H1 (cell line): ENCODE data around the gene LRWD1. TPM values are rescaled to one million over a fixed set of nuclear protein-coding genes. Genes with fewer than 3 reads are reported as not detected.
"Not testable (repeated sequence)": the region's sequence is repeated elsewhere in the genome, so short reads cannot be mapped to it uniquely, and the experiment has no call there.

Experiments used
- CTCF ChIA-PET: fragments of 300-600 bp; sonication (Branson Sonifier 250); formaldehyde crosslinking; loops from one replicate; lab custom pipeline; 2021; ENCODE audit not compliant: partially characterized antibody; lab: Charles Lee
- POLR2A ChIA-PET: fragments of 300-600 bp; sonication (Branson Sonifier 250); formaldehyde crosslinking; loops from one replicate; lab custom pipeline; 2021; ENCODE audit warnings: inconsistent platforms; ENCODE audit not compliant: partially characterized antibody; lab: Charles Lee
- DNase-seq, 2 experiments: peaks; one replicate each; pipeline versions ENCODE4 v3.0.0 to v3.0.0-alpha.2; 2010 to 2022; ENCODE audit warnings: low spot score in 2 of 2, low read depth in 1 of 2, mixed read lengths in 1 of 2
- FAIRE-seq: peaks from 2 replicates; lab custom pipeline; 2011; peaks lifted over from hg19 to GRCh38; lab: Jason Lieb, UNC
- H2AFZ ChIP-seq: 2 replicates; pipeline ENCODE4 v1.8.1; 2012; ENCODE audit warnings: low read length, inconsistent platforms
- H2AK5ac ChIP-seq: 2 replicates; pipeline ENCODE4 v1.6.1; 2013; ENCODE audit warnings: low read depth, low read length
- H2BK120ac ChIP-seq: replicated peaks from 2 replicates; pipeline ENCODE3; 2013; ENCODE audit warnings: low read depth, low read length, inconsistent platforms
- H2BK12ac ChIP-seq: 2 replicates; pipeline ENCODE4 v1.6.1; 2013; ENCODE audit warnings: low read depth, low read length
- H2BK15ac ChIP-seq: 2 replicates; pipeline ENCODE4 v1.6.1; 2013; ENCODE audit warnings: low read length
- H2BK20ac ChIP-seq: 2 replicates; pipeline ENCODE4 v1.6.1; 2013; ENCODE audit warnings: low read length
- H2BK5ac ChIP-seq: 2 replicates; pipeline ENCODE4 v1.6.1; 2013; ENCODE audit warnings: low read depth, low read length
- H3K14ac ChIP-seq: 2 replicates; pipeline ENCODE4 v1.6.1; 2013; ENCODE audit warnings: inconsistent platforms; ENCODE audit not compliant: insufficient read length
- H3K18ac ChIP-seq: 2 replicates; pipeline ENCODE4 v1.6.1; 2013; ENCODE audit warnings: low read length; ENCODE audit errors: extremely low read depth
- H3K23ac ChIP-seq: 2 replicates; pipeline ENCODE4 v1.6.1; 2013; ENCODE audit warnings: inconsistent platforms; ENCODE audit not compliant: insufficient read length
- H3K23me2 ChIP-seq: 2 replicates; pipeline ENCODE4 v1.6.1; 2013; ENCODE audit warnings: low read depth, low read length
- H3K27ac ChIP-seq: 2 replicates; pipeline ENCODE4 v1.6.1; 2011; ENCODE audit warnings: low read depth, low read length, inconsistent platforms
- H3K27me3 ChIP-seq, 4 experiments: replicated peaks in 1 of 4; 1 replicate in 1 of 4; 2 replicates in 3 of 4; pipeline versions ENCODE4 v1.6.1 to v1.8.1; 2011 to 2013; ENCODE audit warnings: low read length in 3 of 4, mild to moderate bottlenecking in 3 of 4, inconsistent platforms in 2 of 4, mixed read lengths in 2 of 4, moderate library complexity in 1 of 4; ENCODE audit not compliant: control insufficient read depth in 3 of 4, insufficient read depth in 3 of 4; ENCODE audit errors: extremely low read depth in 1 of 4
- H3K36me3 ChIP-seq, 4 experiments: 2 replicates each; pipeline versions ENCODE4 v1.6.1 to v1.8.1; 2011 to 2013; ENCODE audit warnings: mild to moderate bottlenecking in 4 of 4, low read length in 3 of 4, moderate library complexity in 2 of 4, control low read depth in 1 of 4, inconsistent platforms in 1 of 4; ENCODE audit not compliant: insufficient read depth in 4 of 4, control insufficient read depth in 2 of 4
- H3K4ac ChIP-seq: replicated peaks from 2 replicates; pipeline ENCODE3; 2013; ENCODE audit warnings: low read length, low read depth, mixed read lengths, inconsistent platforms; ENCODE audit not compliant: insufficient read length
- H3K4me1 ChIP-seq, 4 experiments: replicated peaks in 1 of 4; 1 replicate in 1 of 4; 2 replicates in 3 of 4; pipeline versions ENCODE4 v1.6.1 to v1.8.1; 2011 to 2013; ENCODE audit warnings: low read length in 3 of 4, inconsistent platforms in 2 of 4, mixed read lengths in 1 of 4; ENCODE audit not compliant: insufficient read depth in 4 of 4, control insufficient read depth in 3 of 4
- H3K4me2 ChIP-seq, 2 experiments: 2 replicates each; pipeline versions ENCODE4 v1.6.1 to v1.8.1; 2011 to 2013; ENCODE audit warnings: low read depth in 2 of 2, low read length in 2 of 2, control low read depth in 1 of 2, inconsistent platforms in 1 of 2, mild to moderate bottlenecking in 1 of 2; ENCODE audit not compliant: insufficient read depth in 1 of 2
- H3K4me3 ChIP-seq, 4 experiments: fragments of 200-600, 300-600 bp in 1 of 4; sonication (generic), shearing (Covaris generic), sonication (Bioruptor Twin) in 1 of 4; 2 replicates each; pipeline versions ENCODE4 v1.5.1 to v1.8.1; 2011 to 2016; ENCODE audit warnings: low read length in 4 of 4, low read depth in 3 of 4, control low read depth in 2 of 4, inconsistent platforms in 2 of 4, mild to moderate bottlenecking in 2 of 4, mixed read lengths in 1 of 4, moderate library complexity in 1 of 4; ENCODE audit not compliant: insufficient read depth in 2 of 4; ENCODE audit errors: extremely low read depth in 1 of 4
- H3K56ac ChIP-seq: replicated peaks from 2 replicates; pipeline ENCODE3; 2013; ENCODE audit warnings: low read depth, mild to moderate bottlenecking, mixed read lengths, low read length, inconsistent platforms; ENCODE audit not compliant: insufficient read length
- H3K79me1 ChIP-seq: 2 replicates; pipeline ENCODE4 v1.6.1; 2013; ENCODE audit warnings: low read depth, low read length, control low read depth
- H3K79me2 ChIP-seq, 2 experiments: 2 replicates each; pipeline versions ENCODE4 v1.6.1 to v1.8.1; 2012 to 2013; ENCODE audit warnings: low read length in 2 of 2, mild to moderate bottlenecking in 2 of 2, inconsistent platforms in 1 of 2; ENCODE audit not compliant: insufficient read depth in 2 of 2, control insufficient read depth in 1 of 2
- H3K9ac ChIP-seq, 4 experiments: replicated peaks in 1 of 4; 1 replicate in 1 of 4; 2 replicates in 3 of 4; pipeline versions ENCODE4 v1.6.1 to v1.8.1; 2011 to 2013; ENCODE audit warnings: low read depth in 3 of 4, low read length in 3 of 4, control low read depth in 2 of 4, mild to moderate bottlenecking in 2 of 4, moderate library complexity in 2 of 4, inconsistent platforms in 1 of 4; ENCODE audit errors: extremely low read depth in 1 of 4
- H3K9me3 ChIP-seq, 2 experiments: 2 replicates each; pipeline versions ENCODE4 v1.6.1 to v1.8.1; 2012 to 2013; ENCODE audit warnings: mild to moderate bottlenecking in 2 of 2, moderate library complexity in 2 of 2, control low read depth in 1 of 2, inconsistent platforms in 1 of 2, low read depth in 1 of 2, low read length in 1 of 2, mixed read lengths in 1 of 2; ENCODE audit not compliant: insufficient read depth in 2 of 2
- H4K20me1 ChIP-seq, 2 experiments: replicated peaks in 1 of 2; 2 replicates each; pipeline versions ENCODE3 to v1.8.1; 2011 to 2013; ENCODE audit warnings: inconsistent platforms in 2 of 2, low read length in 2 of 2, mild to moderate bottlenecking in 1 of 2; ENCODE audit not compliant: insufficient read depth in 2 of 2, control insufficient read depth in 1 of 2
- H4K5ac ChIP-seq: 2 replicates; pipeline ENCODE4 v1.6.1; 2013; ENCODE audit warnings: low read length, low read depth, mixed read lengths, inconsistent platforms; ENCODE audit not compliant: insufficient read length
- H4K8ac ChIP-seq: 2 replicates; pipeline ENCODE4 v1.8.0; 2013; ENCODE audit warnings: mild to moderate bottlenecking, moderate library complexity, low read length, inconsistent platforms; ENCODE audit not compliant: insufficient read depth; ENCODE audit errors: extremely low read depth
- H4K91ac ChIP-seq: replicated peaks from 2 replicates; pipeline ENCODE3; 2013; ENCODE audit warnings: low read length, mixed read lengths, inconsistent platforms; ENCODE audit not compliant: insufficient read length
- WGBS, 2 experiments: shearing (Covaris generic) in 1 of 2; methylation state at CpG; one replicate each; pipeline versions ENCODE4 v1.1.6 to v1.1.7; 2013 to 2015; ENCODE audit warnings: low lambda C conversion rate in 2 of 2, mixed read lengths in 2 of 2, inconsistent platforms in 1 of 2, low coverage in 1 of 2, missing lambda C conversion rate in 1 of 2; ENCODE audit not compliant: insufficient replicate concordance in 2 of 2, insufficient coverage in 1 of 2, insufficient read length in 1 of 2; ENCODE audit errors: extremely low coverage in 1 of 2, missing lambda C conversion rate in 1 of 2; 5-methylcytosine and 5-hydroxymethylcytosine counted together
- polyA plus RNA-seq, 7 experiments: library from polyadenylated mRNA; depleted of rRNA in 3 of 7; stranded (reverse) in 5 of 7; unstranded in 2 of 7; fragments of >200 nt in 5 of 7; fragments of 200-250 nt in 2 of 7; gene quantifications; 1 replicate in 5 of 7; 2 replicates in 1 of 7; 4 replicates in 1 of 7; pipeline versions ENCODE4 v1.2.1 to v1.2.3, GENCODE V29; 2011 to 2013; ENCODE audit warnings: missing spikeins in 2 of 7, mixed read lengths in 2 of 7
- total RNA-seq: library from RNA; stranded (reverse); fragmentation: NEBNext Ultra II Directional; extraction: Animal tissue kit (Norgen Biotek cat#: 25700); gene quantifications from 2 replicates; pipeline ENCODE4 v1.2.1, GENCODE V29; 2021

LRWD1 gene
- total and polyA plus RNA-seq, 2 of the 8 experiments (the other 6 are each of a cell fraction or from before 2014, with no cell fraction given), result 23.4 to 26.8 TPM

DNA sequence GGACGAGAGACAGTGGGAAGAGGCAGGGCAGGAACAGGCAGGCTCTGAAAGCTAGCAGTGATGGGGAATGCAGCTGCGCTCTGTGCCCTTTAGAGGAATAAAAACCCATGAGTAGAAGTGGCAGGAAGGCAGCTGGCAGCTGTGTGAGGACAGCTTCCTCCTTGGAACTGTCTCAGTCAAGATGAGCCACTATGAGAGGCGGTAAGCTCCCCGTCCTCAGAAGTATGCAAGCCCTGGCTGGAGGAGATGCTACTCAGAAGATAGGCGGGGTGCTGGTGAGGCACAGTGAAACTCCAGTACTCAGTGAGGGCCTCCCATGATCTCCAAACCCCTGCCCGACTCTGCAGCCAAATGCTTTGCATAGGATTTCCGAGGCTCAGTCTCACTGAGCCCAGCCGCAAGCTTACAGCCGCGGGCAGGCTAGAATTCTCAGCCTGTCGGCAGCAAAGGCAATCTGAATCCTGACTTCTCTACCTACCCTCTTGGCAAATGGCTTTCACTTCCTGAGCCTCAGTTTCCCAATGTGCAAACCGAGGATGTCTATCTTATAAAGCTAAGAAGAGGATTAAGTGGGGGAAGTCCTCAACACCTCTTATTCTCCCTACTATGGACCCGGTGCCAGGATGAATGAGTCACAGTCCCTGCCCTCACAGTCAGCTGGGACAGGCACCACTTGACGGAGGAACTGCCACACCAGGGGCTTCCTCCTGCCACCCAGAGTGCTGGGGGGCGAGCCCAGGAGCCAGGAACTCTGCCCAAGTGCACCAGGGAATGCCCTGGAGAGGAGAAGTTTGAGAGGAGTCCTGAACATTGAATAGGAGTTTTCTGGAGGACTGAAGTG is 50.3 kb downstream of the LRWD1 start:
- CTCF ChIA-PET, FAIRE-seq, H3K4ac ChIP-seq, H3K23me2 ChIP-seq, H2BK120ac ChIP-seq, H3K56ac ChIP-seq, H3K18ac ChIP-seq, H3K14ac ChIP-seq, H3K79me1 ChIP-seq, H3K9me3 ChIP-seq, H3K9ac ChIP-seq, H3K36me3 ChIP-seq, H3K23ac ChIP-seq, H3K4me3 ChIP-seq, H2AFZ ChIP-seq, POLR2A ChIA-PET, H3K4me2 ChIP-seq, H4K8ac ChIP-seq, H2BK5ac ChIP-seq, H3K4me1 ChIP-seq, H3K27me3 ChIP-seq, H3K79me2 ChIP-seq, H4K91ac ChIP-seq, H2BK12ac ChIP-seq, H2BK15ac ChIP-seq, H3K27ac ChIP-seq, H4K20me1 ChIP-seq, H4K5ac ChIP-seq, H2BK20ac ChIP-seq, DNase-seq, H2AK5ac ChIP-seq: not testable (repeated sequence)
- no CpG with 5 or more reads among the region's 15 CpGs for WGBS, 2 experiments

DNA sequence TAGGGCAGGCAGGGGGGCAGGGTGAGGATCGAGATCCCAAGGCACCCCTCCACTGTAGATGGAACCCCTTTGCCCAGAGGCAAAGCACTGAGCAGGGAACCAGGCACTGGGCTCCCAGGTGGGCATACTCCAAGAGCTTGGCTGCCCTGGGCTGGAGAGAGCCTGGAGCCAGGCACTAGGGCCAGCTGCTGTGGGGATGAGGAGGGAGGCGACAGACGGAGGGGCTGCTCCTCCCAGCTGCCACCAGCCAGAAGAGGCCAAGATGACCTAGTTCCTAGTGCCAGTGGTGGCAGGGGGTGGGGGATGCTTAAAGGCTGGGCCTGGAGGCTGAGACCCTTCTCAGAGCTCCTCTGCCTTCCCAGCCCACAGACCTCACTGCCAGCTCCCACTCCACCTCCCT is 51.1 kb downstream of the LRWD1 start:
- H3K9me3 ChIP-seq, CTCF ChIA-PET, H2BK5ac ChIP-seq, H2AK5ac ChIP-seq, H2AFZ ChIP-seq, H4K20me1 ChIP-seq, H3K79me1 ChIP-seq, H3K4me1 ChIP-seq, FAIRE-seq, H2BK15ac ChIP-seq, H3K56ac ChIP-seq, H3K79me2 ChIP-seq, H4K91ac ChIP-seq, H3K4ac ChIP-seq, H3K36me3 ChIP-seq, H2BK20ac ChIP-seq, POLR2A ChIA-PET, H3K27ac ChIP-seq, H2BK120ac ChIP-seq, DNase-seq, H4K5ac ChIP-seq, H2BK12ac ChIP-seq, H3K18ac ChIP-seq, H3K23ac ChIP-seq, H3K4me2 ChIP-seq, H3K9ac ChIP-seq, H3K27me3 ChIP-seq, H3K14ac ChIP-seq, H3K4me3 ChIP-seq, H3K23me2 ChIP-seq, H4K8ac ChIP-seq: not testable (repeated sequence)
- WGBS, 2 experiments, result no CpG with 5 or more reads among the region's 3 CpGs
